HG03060 (cell line): ENCODE data around the gene CRY2.

ENCODE experiments used
- ATAC-seq: cut with Tn5 transposase; IDR thresholded peaks from one replicate; pipeline ENCODE4 v1.9.1; 2021; ENCODE audit warnings: low read depth, moderate number of reproducible peaks; ENCODE audit not compliant: unreplicated experiment

Gene CRY2

DNA sequence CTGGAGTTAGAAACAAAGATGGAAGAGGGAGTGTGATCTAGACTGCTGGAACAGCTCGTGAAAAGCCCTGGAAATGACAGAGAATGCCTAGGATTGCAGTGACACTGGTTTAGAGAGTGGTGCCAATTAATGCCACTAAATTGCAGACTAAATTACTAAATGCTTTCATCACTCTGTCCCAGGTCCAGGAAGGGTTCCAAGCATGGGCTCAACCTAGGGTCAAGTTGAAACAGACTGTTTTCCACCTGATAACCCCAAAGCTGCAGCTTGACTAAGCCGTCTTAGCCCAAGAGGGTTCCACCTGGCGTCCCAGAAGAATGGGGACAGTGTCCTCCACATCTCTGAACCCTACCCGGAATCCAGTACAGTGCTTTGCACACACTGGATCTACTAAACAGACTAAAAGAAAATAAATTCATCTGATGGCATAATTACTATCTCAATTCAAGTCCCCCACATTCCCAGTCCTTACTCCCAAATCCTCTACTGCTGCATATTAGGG, 1.1 kb upstream of the CRY2 start:
- ATAC-seq = no peak

DNA sequence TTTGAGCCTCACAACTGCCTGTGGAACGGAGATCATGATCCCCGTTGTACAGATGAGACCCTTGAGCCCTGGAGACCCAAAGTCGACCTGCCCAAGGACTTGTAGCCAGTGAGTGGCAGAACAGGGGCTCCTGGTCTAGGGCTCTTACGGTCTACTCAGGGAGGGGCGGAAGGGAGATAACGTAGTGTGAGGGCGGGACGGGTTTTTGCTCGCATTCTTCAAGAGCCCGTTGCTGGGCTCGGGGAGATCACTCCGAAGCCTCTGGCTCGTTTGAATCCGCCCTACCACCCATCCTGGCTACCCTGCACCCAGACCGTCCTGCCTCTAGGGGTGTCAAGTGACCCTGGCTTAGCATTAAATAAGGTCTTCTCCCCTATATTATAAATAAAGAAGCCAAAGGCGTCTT, 639 bp downstream of the CRY2 start:
- no peak for ATAC-seq

DNA sequence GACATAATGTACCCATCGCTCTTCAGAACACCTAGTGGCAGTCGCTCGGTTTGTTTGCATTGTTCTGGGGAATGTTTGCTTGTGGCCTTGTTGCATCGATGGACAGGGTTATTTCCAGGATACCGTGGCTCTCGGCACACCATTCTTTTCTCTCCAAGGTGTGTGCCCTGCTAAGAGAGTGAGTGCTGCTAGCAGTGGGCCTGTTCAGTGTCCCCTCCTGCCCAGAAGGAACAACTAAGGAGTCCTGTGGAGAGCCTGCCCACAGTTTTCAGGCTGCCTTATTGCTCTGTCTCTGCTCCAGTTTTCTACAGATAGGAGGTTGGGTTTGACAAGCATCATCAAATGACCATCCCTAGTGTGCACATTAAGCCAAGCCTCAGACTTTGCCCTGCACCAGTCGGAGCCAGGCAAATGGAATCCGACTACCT, 1.4 kb downstream of the CRY2 start:
- no peak for ATAC-seq

DNA sequence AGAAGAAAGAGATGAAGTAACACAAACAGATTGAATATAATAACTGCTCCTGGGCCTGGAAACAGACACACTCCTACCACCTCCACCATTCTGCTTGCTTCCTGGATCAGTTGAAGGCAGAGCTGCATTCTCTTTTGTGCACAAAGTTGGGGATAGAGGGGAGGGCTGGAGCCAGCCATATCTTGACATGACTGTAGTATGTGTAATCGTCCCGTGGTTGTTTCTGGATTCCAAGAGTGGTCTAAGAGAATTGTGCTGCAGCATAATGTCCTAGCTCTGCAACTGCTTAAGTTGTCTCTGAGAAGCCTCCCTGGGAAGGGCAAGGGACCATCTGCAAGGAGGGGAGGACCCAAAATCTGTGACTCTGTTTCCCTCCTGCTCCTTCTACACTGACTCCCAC, 3.2 kb downstream of the CRY2 start:
- ATAC-seq = no peak

DNA sequence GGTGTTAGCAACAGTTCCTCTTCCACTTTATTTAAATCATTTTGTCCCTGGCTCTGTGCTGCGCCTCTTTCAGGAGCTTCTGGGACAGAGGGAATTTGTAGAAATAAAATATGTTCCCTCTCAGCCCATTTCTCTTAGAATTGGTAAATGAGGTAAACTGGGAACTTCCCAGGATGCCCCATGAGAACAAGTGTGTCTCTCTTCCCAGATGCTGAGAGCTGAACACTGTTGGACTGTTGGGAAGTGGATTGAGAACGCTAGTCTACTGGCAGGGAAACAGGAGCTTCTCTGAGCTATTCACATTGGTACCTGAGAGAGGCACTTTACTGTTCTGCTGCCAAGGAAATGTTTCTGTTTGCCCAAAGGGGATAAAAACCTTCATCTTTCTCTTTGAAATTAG, 4.0 kb downstream of the CRY2 start:
- no peak for ATAC-seq

DNA sequence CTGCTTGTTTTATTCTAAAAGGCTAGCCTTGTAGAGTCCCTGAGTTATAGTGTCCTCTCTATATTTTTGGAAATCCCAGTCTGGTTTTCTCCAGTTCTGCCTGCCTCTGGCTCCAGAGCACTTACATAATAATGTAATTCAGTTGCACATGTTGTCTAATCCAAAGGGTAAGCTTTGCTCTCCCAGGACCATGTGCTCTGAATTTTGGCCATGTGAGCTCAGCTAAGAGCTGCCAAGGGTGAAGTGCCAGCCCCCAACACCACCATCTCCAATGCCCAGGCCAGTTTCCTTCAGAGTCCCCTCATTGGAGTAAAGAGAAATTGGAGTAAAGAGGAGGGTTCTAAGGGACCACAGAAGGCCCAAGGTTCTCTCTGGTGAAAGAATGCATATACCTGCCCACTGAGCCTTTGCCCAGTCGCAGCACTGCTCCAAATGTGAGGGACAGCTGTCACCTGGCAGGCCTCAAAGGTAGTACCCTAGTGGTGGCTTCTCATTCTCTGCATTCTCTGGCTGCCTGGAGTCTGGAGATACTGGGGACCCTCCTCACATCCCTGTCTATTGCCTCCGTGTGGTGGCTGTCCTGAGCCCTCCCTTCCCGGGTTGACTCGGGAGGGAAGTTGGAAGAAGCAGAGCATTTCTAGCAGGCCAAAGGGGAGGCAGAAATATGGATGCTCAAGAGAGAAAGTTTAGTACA, 4.9 kb downstream of the CRY2 start:
- no peak for ATAC-seq

DNA sequence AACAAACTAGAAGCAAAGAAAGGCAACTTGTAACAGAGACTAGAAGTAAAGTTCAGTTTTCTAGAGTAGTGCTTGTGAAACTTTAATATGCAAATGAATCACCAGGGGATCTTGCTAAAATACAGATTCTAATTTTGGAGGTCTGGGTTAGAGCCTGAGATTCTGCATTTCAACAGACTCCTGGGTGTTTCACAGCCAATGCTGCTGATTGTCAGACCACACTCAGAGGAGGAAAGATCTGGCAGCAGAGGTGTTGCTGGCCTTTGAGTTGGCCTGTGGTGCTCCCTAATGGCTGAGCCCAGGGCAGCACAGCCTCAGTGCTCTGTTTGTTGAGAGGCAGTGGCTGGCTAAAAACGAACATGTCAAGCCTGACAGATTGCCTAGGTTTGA, 5.4 kb downstream of the CRY2 start:
- ATAC-seq = no peak

DNA sequence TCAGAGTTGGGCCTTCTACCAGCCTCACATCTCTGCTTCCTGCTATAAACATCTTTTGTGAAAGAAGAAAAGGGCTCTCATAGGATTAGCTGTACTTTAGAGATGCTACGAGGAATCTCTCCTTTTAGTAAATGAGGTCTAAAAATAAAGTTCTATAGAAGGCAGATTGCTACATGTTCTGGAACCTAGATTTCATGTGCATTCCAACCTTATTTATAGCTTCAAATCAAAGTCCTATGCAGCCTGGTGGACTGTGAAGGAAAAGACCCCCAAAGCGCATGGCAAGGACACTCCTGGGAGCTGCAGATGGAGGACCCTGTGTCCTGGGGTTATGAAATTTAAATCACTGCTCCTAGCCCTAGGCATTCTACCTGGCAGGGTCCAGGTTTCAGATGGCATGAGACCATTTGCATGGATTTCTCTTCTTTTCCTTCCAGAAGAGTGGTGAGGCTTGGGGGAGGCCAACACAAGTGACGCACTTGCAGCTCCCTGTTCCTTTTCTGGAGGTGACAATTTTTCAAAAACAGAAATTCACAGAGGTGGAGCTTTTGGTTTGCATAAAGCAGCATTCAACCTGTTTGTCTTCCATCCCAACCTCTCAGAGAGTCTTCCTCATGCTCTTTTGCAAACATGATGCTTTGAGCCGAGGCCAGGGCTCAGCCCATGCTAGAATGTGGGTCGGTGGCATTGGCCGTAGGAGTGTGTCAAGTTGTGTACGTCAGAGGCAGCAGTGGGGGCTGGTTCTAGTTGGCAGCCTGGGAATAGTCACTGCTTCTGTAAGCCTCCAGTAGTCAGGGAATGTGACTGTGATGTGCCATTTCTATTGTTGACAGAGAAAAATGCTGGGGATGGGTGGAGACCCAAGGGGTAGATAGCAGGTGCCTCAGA, 6.3 kb downstream of the CRY2 start:
- no peak for ATAC-seq

DNA sequence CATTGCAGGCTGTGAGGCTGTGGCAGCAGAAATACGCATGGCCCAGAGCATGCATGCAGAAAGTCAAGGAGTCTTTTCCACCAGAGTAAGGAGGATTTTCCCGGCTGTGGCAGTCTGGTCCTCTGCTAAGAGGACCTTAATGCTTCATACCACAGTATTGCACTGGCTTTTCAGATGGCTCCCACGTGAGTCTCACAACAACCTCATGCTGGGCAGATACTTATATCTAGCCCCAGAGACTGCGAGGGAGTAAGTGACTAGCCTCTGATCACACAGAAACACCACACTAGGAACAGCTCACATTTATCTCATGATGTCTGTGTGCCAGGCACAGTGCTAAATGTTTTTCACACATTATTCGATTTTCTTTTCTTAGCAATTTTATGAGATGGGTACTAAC, 8.0 kb downstream of the CRY2 start:
- no peak for ATAC-seq

DNA sequence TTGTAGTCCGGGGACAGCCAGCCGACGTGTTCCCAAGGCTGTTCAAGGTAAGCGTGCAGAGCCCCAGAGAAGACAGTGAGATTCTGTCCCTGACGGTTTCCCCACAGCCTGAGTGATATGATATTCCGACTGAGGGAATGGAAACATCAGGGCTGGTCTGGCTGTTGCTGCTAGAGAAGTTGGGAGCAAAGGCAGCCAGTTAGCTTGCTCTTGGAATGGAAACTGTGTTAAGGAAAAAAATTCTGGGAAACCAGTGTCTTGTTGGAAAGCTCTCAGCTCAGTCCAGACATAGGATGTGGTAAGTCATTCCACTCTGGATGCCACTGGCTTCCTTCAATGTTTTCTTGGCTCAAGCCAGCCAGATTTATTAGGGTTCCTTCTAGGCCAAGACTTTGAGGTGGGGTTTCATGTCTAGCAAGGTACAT, 8.8 kb downstream of the CRY2 start:
- ATAC-seq = no peak

DNA sequence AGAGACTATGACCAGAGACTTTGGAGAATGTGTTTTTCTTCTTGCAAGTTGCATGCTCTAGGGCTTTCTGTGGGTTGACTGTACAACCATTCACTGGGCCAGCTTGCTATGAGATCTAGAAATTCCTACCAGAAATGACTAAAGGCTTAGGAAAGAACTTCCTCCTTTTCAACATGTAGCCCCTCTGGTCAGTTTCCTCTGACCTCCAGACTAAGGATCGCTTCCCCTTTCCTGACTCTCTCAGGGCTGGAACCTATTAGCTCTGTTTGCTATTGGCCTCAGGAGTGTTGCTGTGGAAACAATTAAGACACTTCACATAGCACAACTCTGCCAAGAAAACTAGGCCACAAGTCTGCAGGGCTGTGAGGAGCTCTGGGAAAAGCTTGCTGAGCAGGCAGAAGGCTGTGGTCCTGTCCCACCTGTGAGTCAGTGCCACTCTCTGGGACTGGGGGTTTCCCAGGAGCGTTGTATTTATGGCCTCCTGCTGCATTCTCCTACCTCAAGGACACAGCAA, 10.7 kb downstream of the CRY2 start:
- ATAC-seq = no peak

DNA sequence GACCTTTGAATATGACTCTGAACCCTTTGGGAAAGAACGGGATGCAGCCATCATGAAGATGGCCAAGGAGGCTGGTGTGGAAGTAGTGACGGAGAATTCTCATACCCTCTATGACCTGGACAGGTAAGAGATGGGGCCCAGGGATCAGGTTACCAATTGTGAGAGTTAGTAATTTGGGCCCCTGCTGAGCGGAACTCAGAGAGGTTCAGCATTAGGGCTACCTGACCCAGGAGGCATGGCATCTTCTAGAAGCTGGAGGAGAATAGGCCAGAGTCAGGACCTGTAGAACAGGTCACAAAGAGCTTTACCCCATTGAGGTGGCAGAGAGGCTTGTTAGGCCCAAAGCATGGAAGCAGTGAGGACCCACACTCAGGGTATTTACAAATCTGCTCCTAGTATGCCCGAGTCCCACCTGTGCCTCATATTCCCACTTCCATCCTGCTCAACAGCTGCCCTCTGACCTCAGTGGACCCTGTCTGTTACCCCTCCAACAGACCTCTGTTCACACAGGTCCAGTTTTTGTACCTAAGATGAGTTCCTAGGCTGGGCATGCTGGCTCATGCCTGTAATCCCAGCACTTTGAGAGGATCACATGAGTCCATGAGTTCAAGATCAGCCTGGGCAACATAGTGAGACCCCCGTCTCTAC, 11.6 kb downstream of the CRY2 start:
- ATAC-seq = no peak

DNA sequence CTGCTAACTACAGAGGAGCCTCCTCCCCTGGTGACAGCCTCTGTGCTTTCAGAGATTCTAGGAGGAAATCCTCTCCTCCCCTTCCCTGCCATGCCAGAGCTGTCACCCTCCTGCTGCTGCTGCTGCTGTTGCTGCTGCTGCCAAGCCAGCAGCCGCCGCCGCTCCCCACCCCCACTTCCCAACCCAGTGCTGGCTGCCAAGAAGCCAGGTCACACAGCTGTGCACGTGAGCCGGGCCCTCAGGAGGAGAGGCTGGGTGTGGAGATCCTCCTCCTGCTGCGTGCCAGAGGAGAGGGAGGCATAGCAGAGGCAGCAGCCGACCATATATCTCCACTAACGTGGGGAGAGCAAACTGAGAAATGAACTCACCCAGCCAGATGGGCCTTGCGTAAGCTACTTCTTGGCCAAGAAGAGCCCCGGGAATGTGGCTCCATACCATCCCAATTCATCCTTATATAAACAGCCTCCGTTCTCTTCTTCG, 12.4 kb downstream of the CRY2 start:
- ATAC-seq = no peak

DNA sequence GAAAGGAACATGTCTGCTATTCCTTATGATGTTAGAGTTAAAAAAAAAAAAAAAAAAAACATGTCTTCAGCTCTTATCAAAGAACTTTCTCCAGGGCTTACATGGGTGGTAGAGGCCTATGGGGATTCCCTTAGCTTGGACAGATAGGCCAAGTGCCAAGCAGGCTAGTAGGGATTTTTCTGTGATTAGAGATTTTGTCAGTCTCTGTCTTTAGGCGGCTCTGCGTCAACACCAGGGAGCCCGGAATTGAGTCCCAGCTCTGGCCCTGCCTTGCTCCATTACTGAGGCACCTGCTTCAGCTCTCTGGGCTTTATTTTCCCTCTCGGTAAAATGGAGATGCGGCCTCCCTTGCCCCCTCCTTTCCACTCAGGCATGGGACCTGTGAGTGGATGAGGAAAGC, 13.1 kb downstream of the CRY2 start:
- ATAC-seq = no peak

DNA sequence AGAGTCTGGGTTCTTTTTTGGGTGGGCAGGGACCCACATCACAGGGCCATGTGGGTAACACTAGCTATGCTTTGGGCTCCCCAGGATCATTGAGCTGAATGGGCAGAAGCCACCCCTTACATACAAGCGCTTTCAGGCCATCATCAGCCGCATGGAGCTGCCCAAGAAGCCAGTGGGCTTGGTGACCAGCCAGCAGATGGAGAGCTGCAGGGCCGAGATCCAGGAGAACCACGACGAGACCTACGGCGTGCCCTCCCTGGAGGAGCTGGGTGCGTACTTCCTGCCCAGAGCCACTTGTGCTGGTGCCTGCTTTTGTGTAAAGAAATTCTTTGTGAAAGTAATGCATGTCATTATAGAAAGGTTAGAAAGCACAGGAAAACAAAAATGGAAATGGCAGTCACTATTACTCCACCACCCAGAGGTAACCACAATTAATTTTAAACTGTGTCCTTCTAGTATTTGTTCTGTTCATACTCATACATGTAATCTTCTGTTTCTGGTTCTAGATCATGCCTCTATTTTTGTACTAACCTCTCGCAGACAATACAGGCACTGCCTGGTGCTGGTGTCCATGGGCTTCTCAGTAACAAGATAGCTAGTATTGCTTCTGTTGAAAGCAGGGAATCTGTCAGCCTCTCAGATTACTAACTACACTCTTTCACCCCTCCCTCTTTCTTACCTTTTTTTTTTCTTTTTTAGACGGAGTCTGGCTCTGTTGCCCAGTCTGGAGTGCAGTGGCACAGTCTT, 13.7 kb downstream of the CRY2 start:
- ATAC-seq = no peak

DNA sequence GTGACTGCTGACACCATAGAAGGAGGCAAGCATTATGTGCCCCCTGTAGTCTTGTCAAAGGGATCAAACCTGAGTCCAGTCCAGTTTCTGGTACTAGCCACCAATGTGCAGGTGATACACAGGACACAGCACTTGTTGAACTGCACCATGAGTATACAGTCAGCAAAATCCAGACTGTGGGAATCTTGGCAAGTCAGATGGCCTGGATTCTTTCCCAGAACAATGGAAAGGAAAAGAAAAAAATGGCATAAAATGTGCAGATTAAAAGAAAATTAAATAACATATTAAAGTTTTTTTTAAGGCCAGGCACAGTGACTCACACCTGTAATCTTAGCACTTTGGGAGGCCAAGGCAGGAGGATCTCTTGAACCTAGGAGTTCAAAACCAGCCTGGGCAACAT, 16.8 kb downstream of the CRY2 start:
- ATAC-seq = no peak

DNA sequence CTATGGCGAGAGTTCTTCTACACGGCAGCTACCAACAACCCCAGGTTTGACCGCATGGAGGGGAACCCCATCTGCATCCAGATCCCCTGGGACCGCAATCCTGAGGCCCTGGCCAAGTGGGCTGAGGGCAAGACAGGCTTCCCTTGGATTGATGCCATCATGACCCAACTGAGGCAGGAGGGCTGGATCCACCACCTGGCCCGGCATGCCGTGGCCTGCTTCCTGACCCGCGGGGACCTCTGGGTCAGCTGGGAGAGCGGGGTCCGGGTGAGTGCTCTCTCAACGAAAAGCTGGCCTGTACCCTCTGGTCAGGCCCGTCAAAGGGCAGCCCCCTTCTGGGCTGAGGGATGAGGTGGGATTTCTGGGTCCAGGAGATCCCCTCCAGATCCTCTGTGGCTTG, 22.3 kb downstream of the CRY2 start:
- no peak for ATAC-seq

DNA sequence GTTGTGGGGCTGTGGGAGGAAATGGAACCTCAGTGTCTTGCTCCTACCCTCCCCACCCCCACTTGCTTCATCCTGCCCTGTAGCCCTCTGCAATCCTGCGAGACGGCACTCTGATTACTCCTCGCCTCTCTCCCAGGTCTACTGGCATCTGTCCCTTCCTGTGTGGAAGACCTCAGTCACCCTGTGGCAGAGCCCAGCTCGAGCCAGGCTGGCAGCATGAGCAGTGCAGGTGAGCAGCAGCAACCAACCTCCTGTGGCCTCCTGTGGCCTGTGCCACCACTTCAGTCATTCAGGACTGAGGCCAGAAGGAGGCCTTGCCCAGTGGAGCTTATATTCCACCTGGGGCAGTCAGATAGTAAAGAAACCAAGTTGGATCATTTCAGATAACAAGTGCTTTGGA, 23.4 kb downstream of the CRY2 start:
- no peak for ATAC-seq

DNA sequence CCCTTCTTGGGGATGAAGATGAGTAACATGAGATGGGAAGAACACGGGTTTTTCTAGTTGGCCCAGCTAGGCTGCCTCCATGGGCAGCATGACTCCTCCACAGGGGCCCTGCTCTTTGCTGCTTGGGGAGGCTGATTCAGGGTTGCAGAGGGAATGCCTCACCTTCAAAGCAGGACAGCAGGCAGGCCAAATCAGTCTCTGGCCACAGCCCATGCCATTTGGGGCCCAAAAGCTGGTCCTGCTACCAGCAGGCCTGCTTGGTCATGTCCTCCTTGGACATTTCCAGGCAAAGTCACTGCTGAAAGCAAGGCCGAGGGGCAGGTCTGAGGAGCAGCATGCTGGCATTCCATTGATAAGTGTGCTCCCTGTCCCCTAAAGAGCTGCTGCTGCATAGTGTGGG, 24.4 kb downstream of the CRY2 start:
- no peak for ATAC-seq

DNA sequence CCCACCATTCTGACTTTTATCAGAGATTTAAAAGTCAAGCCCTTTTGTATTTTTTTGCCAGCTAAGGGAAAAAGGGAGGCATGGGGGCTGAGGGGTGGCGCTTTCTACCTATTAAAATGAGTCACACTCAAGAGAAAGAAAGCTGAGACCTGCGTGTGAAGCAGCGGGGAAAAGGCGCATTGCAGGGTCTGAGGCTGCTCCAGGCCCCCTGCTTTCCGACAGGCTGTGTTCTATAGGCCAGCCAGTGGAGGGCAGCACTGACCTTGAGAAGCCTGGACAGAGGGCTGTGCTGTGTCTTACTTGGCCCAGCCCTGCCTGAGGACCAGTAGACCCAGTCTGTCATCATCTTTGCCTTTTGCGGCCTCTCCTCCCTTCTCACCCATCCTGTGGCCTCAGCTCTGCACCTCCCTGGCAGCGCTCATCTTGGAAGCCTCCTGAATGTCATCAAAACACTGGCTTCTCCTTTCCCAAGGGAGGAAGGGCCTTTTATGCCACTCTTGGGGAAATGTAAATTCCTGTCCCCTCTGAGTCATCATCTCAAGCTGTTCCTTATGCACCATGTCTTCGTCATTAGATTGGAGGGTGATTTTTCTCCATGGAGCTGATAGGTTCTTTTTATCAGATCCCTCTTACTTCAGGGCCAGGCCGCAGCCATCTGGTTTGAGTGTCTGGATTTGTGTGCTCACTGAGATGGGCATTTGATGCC, 25.5 kb downstream of the CRY2 start:
- ATAC-seq = no peak
